HUES6 (cell line): Measurements from ENCODE around the gene IL1RAPL2.
"Not testable (repeated sequence)": the region's sequence is repeated elsewhere in the genome, so short reads cannot be mapped to it uniquely, and the experiment has no call there.

Source experiments
- H3K27ac ChIP-seq: 2 replicates; pipeline ENCODE4 v1.7.0; 2013; ENCODE audit warnings: low read depth, mild to moderate bottlenecking, low read length, inconsistent platforms
- H3K27me3 ChIP-seq: 2 replicates; pipeline ENCODE4 v1.6.1; 2013; ENCODE audit warnings: low read length; ENCODE audit not compliant: control insufficient read depth, insufficient read depth
- H3K36me3 ChIP-seq: 2 replicates; pipeline ENCODE4 v1.6.1; 2013; ENCODE audit warnings: low read length; ENCODE audit not compliant: control insufficient read depth, insufficient read depth
- H3K4me1 ChIP-seq: 2 replicates; pipeline ENCODE4 v1.6.1; 2013; ENCODE audit warnings: low read length; ENCODE audit not compliant: control insufficient read depth, insufficient read depth
- H3K4me3 ChIP-seq: 2 replicates; pipeline ENCODE4 v1.5.1; 2013; ENCODE audit warnings: low read depth, low read length
- H3K9ac ChIP-seq: one replicate; pipeline ENCODE4 v1.6.1; 2013; ENCODE audit warnings: mild to moderate bottlenecking, low read length
- H3K9me3 ChIP-seq: 2 replicates; pipeline ENCODE4 v1.6.1; 2013; ENCODE audit warnings: low read depth, low read length; ENCODE audit not compliant: control insufficient read depth, insufficient read depth

Gene IL1RAPL2

DNA sequence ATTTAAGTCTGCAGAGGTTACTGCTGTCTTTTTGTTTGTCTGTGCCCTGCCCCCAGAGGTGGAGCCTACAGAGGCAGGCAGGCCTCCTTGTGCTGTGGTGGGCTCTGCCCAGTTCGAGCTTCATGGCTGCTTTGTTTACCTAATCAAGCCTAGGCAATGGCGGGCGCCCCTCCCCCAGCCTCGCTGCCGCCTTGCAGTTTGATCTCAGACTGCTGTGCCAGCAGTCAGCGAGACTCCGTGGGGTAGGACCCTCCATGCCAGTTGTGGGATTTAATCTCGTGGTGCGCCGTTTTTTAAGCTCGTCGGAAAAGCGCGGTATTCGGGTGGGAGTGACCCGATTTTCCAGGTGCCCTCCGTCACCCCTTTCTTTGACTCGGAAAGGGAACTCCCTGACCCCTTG, 111.5 kb downstream of the IL1RAPL2 start:
- peak overlapping the region; percentile 35; the same call in 1 of the 2 replicates for H3K4me3 ChIP-seq
- H3K27ac ChIP-seq, H3K9me3 ChIP-seq: not testable (repeated sequence)

GRCh38 chrX:104679175-104679574, 113.2 kb downstream of the IL1RAPL2 start:
- H3K4me3 ChIP-seq = no peak overlapping the region
- H3K27me3 ChIP-seq = no peaks in the 10 kb centered on the region; the same call in 1 of the 2 replicates
- H3K27ac ChIP-seq = no peak overlapping the region
- H3K9me3 ChIP-seq = no peaks in the 10 kb centered on the region
- no peak overlapping the region for H3K9ac ChIP-seq
- peaks cover 20% of the 10 kb centered on the region for H3K4me1 ChIP-seq
- no peaks in the 10 kb centered on the region for H3K36me3 ChIP-seq

More for the DNA sequence above, 111.5 kb downstream of the IL1RAPL2 start:
- not testable (repeated sequence) for H3K27me3 ChIP-seq, H3K9ac ChIP-seq, H3K36me3 ChIP-seq
- H3K4me1 ChIP-seq = peaks cover 20% of the 10 kb centered on the region

GRCh38 chrX:104681214-104681613, 115.2 kb downstream of the IL1RAPL2 start:
- Histone ChIP-seq H3K27ac (no peak overlapping the region), H3K27me3 (no peaks in the 10 kb centered on the region; the same call in 1 of the 2 replicates), H3K4me3 (no peak overlapping the region), H3K4me1 (peaks cover 20% of the 10 kb centered on the region), H3K36me3 (no peaks in the 10 kb centered on the region), H3K9ac (no peak overlapping the region), H3K9me3 (no peaks in the 10 kb centered on the region)

DNA sequence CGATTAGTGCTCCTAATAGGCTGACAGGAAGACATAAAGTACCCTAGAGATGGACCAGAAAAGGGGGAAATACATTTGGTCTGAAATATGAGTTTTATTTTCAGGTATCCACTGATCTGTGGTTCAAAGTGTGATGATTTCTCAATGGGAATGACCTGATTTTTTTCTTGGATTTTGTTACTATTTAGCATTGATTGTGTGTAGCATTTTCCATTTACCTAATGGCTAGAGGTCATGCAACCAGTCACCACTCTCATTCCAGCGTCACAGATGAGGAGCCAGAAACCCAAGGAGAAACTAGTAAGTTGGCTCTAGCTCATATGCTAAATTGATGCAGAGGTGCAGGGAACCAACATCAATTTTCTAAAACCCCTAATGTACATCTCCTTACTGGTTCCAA, 118.1 kb downstream of the IL1RAPL2 start:
- Histone ChIP-seq H3K4me3 (no peak overlapping the region), H3K27me3 (no peaks in the 10 kb centered on the region; the same call in 1 of the 2 replicates), H3K9ac (no peak overlapping the region), H3K9me3 (no peaks in the 10 kb centered on the region), H3K27ac (no peak overlapping the region), H3K4me1 (peaks cover 14% of the 10 kb centered on the region), H3K36me3 (no peaks in the 10 kb centered on the region)

- Histone ChIP-seq H3K9me3 (no peaks in the 10 kb centered on the region), H3K27me3 (peaks cover 10% of the 10 kb centered on the region; the same call in 1 of the 2 replicates), H3K36me3 (no peaks in the 10 kb centered on the region), H3K4me1 (no peaks in the 10 kb centered on the region), H3K9ac (no peak overlapping the region), H3K4me3 (no peak overlapping the region), H3K27ac (no peak overlapping the region)
These were observed 129.6 kb downstream of the IL1RAPL2 start for GRCh38 chrX:104695593-104695992.

GRCh38 chrX:104696667-104697066, 130.7 kb downstream of the IL1RAPL2 start:
- Histone ChIP-seq H3K9me3 (no peaks in the 10 kb centered on the region), H3K4me3 (no peak overlapping the region), H3K9ac (no peak overlapping the region), H3K36me3 (no peaks in the 10 kb centered on the region), H3K27ac (no peak overlapping the region), H3K27me3 (peaks cover 10% of the 10 kb centered on the region; the same call in 1 of the 2 replicates), H3K4me1 (no peaks in the 10 kb centered on the region)

GRCh38 chrX:104697294-104697693, 131.3 kb downstream of the IL1RAPL2 start:
- no peak overlapping the region for H3K9ac ChIP-seq

DNA sequence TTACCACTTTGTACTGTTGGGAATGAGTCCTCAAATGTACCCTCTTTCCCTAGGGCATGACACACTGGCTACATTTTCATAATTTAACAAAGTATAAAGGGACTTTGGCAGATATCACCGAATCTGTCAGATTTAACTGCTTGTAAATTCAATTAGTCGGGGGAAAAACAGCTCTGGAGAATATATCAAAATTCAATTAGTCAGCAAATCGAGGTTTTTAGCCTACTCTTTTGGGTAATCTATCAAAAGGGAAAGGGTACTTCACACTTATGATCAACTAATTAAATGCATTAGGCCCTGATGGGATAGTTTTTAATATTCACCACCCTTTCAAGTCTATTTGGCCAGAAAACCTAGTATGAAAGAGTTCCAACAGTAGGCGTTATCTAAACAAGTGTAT, 141.0 kb downstream of the IL1RAPL2 start:
- Histone ChIP-seq H3K4me1 (no peaks in the 10 kb centered on the region), H3K9me3 (no peaks in the 10 kb centered on the region), H3K4me3 (no peak overlapping the region), H3K36me3 (no peaks in the 10 kb centered on the region), H3K9ac (no peak overlapping the region), H3K27me3 (peaks cover 10% of the 10 kb centered on the region; the same call in 1 of the 2 replicates), H3K27ac (no peak overlapping the region)

More at GRCh38 chrX:104697294-104697693, 131.3 kb downstream of the IL1RAPL2 start:
- Histone ChIP-seq H3K27me3 (peaks cover 10% of the 10 kb centered on the region; the same call in 1 of the 2 replicates), H3K4me1 (no peaks in the 10 kb centered on the region), H3K9me3 (no peaks in the 10 kb centered on the region), H3K27ac (no peak overlapping the region), H3K4me3 (no peak overlapping the region), H3K36me3 (no peaks in the 10 kb centered on the region)

DNA sequence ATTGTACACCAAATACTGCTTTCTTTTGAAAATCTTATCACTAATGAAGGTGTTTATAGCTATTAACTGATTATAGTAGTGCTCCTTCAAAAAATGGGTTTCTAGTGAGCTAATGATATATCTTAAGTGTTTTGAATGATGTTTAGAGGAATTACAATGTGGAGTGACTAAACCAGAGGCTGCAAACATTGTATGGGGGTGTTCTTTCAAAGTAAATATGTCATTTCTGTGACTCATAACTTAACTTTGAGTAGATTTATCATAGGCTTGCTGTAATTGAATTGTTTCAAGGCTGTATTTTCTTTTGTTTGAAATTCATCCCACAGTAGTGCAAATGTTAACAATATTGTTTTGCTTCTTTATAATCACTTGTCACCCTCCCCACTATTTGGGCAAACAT, 141.6 kb downstream of the IL1RAPL2 start:
- Histone ChIP-seq H3K4me3 (no peak overlapping the region), H3K27me3 (peaks cover 10% of the 10 kb centered on the region; the same call in 1 of the 2 replicates), H3K9ac (no peak overlapping the region), H3K27ac (no peak overlapping the region), H3K9me3 (no peaks in the 10 kb centered on the region), H3K4me1 (no peaks in the 10 kb centered on the region), H3K36me3 (no peaks in the 10 kb centered on the region)

DNA sequence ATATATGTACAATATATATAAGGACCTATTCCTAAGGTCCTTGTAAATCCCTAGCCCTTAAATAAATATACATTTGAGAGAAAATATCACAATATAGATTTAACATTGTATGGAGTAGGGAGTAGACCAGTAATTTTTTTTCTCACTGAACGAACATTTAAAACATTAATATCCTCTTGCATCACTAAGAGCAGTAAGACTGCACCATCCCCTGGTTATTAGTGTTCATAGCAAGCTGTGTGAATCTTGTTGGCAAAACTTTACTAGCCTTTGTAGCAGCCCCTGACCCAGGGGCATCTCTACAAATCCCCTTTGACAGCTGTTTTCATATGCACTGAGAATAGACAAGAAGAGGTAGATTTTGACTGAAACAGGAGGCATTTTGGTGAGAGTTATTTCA, 146.5 kb downstream of the IL1RAPL2 start:
- H3K4me1 ChIP-seq = no peaks in the 10 kb centered on the region

GRCh38 chrX:104721854-104722253, 155.9 kb downstream of the IL1RAPL2 start:
- Histone ChIP-seq H3K36me3 (no peaks in the 10 kb centered on the region), H3K4me3 (no peak overlapping the region), H3K9me3 (no peaks in the 10 kb centered on the region), H3K27ac (no peak overlapping the region), H3K27me3 (no peaks in the 10 kb centered on the region), H3K4me1 (no peaks in the 10 kb centered on the region), H3K9ac (no peak overlapping the region)

More for the DNA sequence above, 146.5 kb downstream of the IL1RAPL2 start:
- Histone ChIP-seq H3K9ac (no peak overlapping the region), H3K9me3 (no peaks in the 10 kb centered on the region), H3K36me3 (no peaks in the 10 kb centered on the region), H3K27ac (no peak overlapping the region), H3K4me3 (no peak overlapping the region), H3K27me3 (peaks cover 13% of the 10 kb centered on the region; the same call in 1 of the 2 replicates)
